ENCODE results near the gene FCHSD2.
"Not testable (repeated sequence)": the region's sequence is repeated elsewhere in the genome, so short reads cannot be mapped to it uniquely, and the experiment has no call there.

Gene FCHSD2

GRCh38 chr11:73121692-73122091 is 20.4 kb downstream of the FCHSD2 start:
- no peak for DNase-seq (ENCODE audit: low read depth)

- no peak for DNase-seq (ENCODE audit: low read depth)
Measured at GRCh38 chr11:73117071-73117470, 25.0 kb downstream of the FCHSD2 start.

- no peak for DNase-seq (ENCODE audit: low read depth)
Measured at GRCh38 chr11:73116636-73117035, 25.5 kb downstream of the FCHSD2 start.

- DNase-seq (ENCODE audit: low read depth), result no peak
Measured at GRCh38 chr11:73114835-73115220, 27.3 kb downstream of the FCHSD2 start.

- no peak for DNase-seq (ENCODE audit: low read depth)
Measured at GRCh38 chr11:73114110-73114834, 27.8 kb downstream of the FCHSD2 start.

GRCh38 chr11:73113426-73113825 is 28.7 kb downstream of the FCHSD2 start:
- no peak for DNase-seq (ENCODE audit: low read depth)

- no peak for DNase-seq (ENCODE audit: low read depth)
Measured at GRCh38 chr11:73107597-73107996, 34.5 kb downstream of the FCHSD2 start.

GRCh38 chr11:73106347-73106746 is 35.8 kb downstream of the FCHSD2 start:
- DNase-seq (ENCODE audit: low read depth), result no peak

- DNase-seq (ENCODE audit: low read depth), result no peak
Measured at GRCh38 chr11:73100578-73100977, 41.5 kb downstream of the FCHSD2 start.

GRCh38 chr11:73099512-73100266 is 42.4 kb downstream of the FCHSD2 start:
- no peak for DNase-seq (ENCODE audit: low read depth)

- no peak for DNase-seq (ENCODE audit: low read depth)
Measured at GRCh38 chr11:73095613-73096012, 46.5 kb downstream of the FCHSD2 start.

GRCh38 chr11:73091521-73092305 is 50.4 kb downstream of the FCHSD2 start:
- DNase-seq (ENCODE audit: low read depth), result no peak

GRCh38 chr11:73087730-73088129 is 54.4 kb downstream of the FCHSD2 start:
- DNase-seq (ENCODE audit: low read depth), result no peak

- no peak for DNase-seq (ENCODE audit: low read depth)
Measured at GRCh38 chr11:73085189-73085875, 56.8 kb downstream of the FCHSD2 start.

- no peak for DNase-seq (ENCODE audit: low read depth)
Measured at GRCh38 chr11:73078631-73079030, 63.5 kb downstream of the FCHSD2 start.

GRCh38 chr11:73077454-73077853 is 64.7 kb downstream of the FCHSD2 start:
- no peak for DNase-seq (ENCODE audit: low read depth)

- no peak for DNase-seq (ENCODE audit: low read depth)
Measured at GRCh38 chr11:73074319-73074718, 67.8 kb downstream of the FCHSD2 start.

GRCh38 chr11:73072935-73073481 is 69.1 kb downstream of the FCHSD2 start:
- DNase-seq (ENCODE audit: low read depth), result no peak

GRCh38 chr11:73070653-73071052 is 71.5 kb downstream of the FCHSD2 start:
- no peak for DNase-seq (ENCODE audit: low read depth)

GRCh38 chr11:73061857-73062424 is 80.2 kb downstream of the FCHSD2 start:
- DNase-seq (ENCODE audit: low read depth), result not testable (repeated sequence)

- DNase-seq (ENCODE audit: low read depth), result not testable (repeated sequence)
Measured at GRCh38 chr11:73061434-73061833, 80.7 kb downstream of the FCHSD2 start.

- DNase-seq (ENCODE audit: low read depth), result no peak
Measured at GRCh38 chr11:73059915-73060314, 82.2 kb downstream of the FCHSD2 start.
